Uterine smooth muscle cell (primary cell): ENCODE measurements around the gene ELF2. TPM values are rescaled to one million over a fixed set of nuclear protein-coding genes. Genes with fewer than 3 reads are reported as not detected.

ENCODE experiments used
- total RNA-seq: library from RNA; depleted of rRNA; stranded (reverse); fragments of >200 nt; gene quantifications from 2 replicates; pipeline ENCODE4 v1.2.3, GENCODE V29; 2014

Gene ELF2
- total RNA-seq = 30.0 and 32.5 TPM in 2 replicates

DNA sequence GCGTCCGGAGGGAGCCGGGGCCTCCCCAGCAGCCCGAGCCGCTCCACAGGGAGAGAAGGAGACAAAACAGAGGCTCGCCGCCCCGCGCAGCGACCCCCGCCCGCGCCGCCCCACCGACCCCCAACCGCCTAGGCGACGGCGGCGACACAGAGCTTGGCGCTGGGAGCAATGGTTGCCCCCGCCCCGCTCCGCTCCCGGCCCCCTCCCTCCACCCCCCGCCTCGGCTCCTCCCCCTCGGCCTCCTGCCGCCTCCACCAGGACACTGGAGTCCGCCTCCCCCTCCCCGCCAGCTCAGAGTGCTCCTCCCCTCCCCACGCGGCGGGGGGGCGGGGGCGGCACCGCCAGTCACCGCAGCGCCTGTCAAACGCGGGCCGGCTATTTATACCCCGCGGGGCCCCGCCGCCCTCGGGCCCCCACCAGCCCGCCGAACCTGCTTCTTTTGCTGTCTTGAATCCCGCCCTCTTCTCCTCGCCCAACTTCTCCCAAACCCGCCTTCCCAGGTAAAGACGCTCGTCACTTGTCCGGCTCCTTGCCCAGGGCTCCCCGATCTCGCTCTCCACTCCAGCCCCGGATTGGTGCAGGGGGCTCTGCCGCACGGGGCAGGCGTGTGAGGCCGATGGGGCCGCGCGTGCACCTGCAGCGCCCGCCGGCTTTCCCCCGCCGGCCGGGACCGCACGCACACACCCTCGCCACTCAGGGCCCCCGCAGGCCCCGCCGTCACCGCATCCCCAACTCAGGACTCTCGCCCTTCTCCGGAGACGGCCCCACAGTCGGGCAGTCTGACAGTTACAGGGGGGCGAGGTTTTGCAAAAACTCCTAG lies at the start of gene ELF2:
TSS of gene ELF2 (minus strand) at position 170 of the 820 bp plus-strand sequence. CDS start 39,517 bp downstream, outside the sequence.

DNA sequence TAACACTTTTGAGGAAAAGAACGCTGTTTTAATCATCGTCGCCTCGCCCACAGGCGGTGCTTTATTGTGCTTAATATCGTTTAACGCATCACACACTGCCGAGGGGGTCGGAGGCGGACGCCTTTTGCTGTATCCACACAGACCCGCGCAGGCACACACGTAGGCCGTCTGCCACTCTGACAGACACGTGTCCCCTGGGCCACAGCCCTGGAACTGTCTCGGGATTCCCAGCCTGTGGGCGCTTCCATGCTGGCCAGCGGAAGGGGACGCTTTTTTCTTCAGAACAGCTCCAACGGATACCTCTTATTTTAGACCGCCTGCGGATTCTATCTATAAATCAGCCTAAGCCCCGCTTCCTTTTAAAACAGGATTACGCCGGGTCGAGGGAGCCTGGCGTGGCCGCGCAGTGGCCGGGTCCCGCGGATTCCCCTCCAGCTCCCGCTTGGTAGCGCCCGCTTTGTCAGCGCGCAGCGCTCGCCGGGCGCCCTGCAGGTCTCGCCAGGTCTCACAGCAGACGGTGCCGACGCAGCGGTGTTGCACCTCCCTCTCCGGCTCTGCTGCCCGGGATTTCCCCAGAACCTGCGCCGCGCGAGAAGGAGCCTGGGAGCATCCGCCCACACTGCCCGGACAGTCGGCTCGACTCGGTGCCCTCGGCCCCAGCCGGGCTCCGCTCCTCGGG lies 161.6 kb downstream of the ELF2 start, which contains the start of gene NOCT:
TSS of gene NOCT (plus strand) at position 513 of the 679 bp plus-strand sequence. CDS start 201 bp downstream, outside the sequence.

Other genes starting within 250 kb of the ELF2 start
- gene NOCT, start 161.4 kb downstream of the ELF2 start, total RNA-seq = 20.7 and 25.6 TPM in 2 replicates
- gene MGARP, start 103.0 kb upstream of the ELF2 start, total RNA-seq = 3.1 and 8.0 TPM in 2 replicates
- 35.1 and 45.3 TPM in 2 replicates for gene NAA15, start 124.3 kb upstream of the ELF2 start, total RNA-seq
- 27.2 and 29.1 TPM in 2 replicates for gene NDUFC1, start 125.3 kb upstream of the ELF2 start, total RNA-seq